Stimulated activated CD4-positive, alpha-beta T cell treated with anti-CD3 and anti-CD28 coated beads, Interleukin-4, amount 100 ng/mL, for 4 hours (primary cell): ENCODE data around the gene ALKAL2.

ENCODE experiments used
- DNase-seq, 2 experiments: peaks; one replicate each; pipeline ENCODE4 v3.0.0-alpha.2; 2020

The ALKAL2 gene

DNA sequence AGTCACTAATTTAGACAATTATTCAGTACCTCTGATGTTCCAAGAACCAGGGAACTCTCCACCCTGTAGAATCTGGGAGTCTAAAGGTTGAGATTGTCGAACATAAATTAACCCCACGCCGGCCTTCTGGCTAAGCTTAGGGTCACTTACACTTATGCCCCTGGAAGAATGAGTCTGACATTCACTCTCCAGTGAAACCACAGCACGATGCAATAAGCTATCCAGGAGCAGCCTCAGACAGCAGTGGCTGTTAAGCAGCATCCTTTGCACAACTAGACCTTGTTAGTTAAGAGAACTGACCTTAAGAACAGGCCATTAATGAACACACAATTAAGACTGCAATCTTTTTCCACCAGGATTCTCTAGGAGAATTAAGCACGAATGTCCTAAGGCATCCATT, 49.0 kb downstream of the ALKAL2 start:
- DNase-seq, result no peak

DNA sequence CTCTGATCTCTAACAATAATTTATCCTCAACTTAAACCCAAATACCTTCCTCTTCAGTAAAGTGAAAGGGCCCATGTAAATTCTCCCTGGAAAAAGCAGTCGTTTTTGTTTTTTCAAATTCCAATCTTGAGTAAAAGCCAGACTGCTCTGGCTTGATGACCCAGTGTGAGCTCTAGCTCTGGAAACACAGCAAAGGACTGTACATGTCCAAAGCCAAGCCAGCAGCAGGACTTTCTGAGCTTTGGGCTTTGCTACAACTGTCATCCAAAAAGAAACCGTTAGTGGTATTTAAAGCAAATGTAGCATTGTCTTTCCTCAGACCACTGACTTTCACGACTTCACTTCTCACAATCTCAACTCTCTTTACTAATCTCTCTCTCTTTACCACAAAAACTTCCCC, 49.5 kb downstream of the ALKAL2 start:
- DNase-seq, result no peak

- no peak for DNase-seq
These were observed 50.0 kb downstream of the ALKAL2 start for GRCh38 chr2:237878-238277.

GRCh38 chr2:236993-237539, 50.8 kb downstream of the ALKAL2 start:
- no peak for DNase-seq

DNA sequence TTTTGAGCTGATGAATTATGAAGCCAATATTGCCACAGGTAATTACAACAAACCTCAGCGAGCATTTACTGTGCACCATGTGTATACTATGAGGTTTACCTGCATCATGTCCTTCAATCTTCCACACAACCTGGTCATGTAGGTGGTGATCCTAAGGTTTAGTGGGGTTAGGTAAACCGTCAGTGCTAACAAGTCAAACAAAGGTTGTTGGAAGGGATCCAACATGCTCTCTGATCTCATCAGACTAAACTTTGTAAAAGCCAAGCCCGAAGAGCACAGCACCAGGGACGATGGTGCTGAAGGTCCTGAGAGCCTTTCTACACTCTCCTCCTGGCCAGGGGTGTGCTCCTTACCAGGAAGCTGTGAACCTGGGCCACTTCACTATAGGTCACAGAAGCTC, 53.5 kb downstream of the ALKAL2 start:
- DNase-seq, result no peak

DNA sequence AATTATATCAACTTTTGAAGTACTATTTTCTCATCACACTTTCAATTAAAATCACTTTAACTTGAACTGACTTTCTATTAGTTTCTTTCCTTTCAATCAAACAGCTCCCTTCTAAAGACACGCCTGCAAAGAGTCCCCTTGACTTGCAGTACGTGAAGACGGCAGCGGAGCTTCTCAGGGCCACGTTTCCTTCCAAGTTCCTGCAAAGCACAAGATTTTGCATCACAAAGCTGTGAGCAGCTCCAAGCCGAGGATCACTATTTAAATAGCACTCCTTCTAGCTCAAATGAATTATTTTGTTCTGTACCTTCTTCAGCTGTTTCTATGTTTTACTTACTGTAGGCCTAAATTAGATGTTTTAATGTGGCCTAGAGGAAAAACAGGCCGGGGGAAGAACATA, 54.9 kb downstream of the ALKAL2 start:
- no peak for DNase-seq

GRCh38 chr2:231521-232185, 56.2 kb downstream of the ALKAL2 start:
- DNase-seq, result no peak
